ENCODE data around the gene ASB9.
"Not testable (repeated sequence)": the region's sequence is repeated elsewhere in the genome, so short reads cannot be mapped to it uniquely, and the experiment has no call there.

Gene ASB9

DNA sequence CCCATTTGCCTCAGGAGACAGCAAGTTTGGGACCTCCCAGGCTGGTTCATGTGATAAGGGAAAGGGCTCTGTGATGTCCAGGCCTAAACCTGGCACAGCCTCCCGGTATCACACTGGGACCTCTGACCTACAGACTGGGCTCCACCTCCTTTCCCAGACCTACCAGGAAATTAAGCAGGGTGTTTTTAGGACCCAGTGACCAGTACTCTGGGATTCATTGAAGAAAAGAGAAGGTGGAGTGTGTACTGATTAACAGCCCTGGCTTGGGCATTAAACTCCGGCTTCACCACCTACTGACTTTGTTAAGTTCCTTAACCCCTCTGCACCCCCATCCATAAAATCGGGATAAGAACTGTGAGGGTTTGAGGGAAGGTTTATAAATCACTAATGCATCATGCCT lies 28.6 kb downstream of the ASB9 start:
- no peak for DNase-seq (ENCODE audit: low spot score)

GRCh38 chrX:15240414-15240813 lies 29.5 kb downstream of the ASB9 start:
- no peak for DNase-seq (ENCODE audit: low spot score)

GRCh38 chrX:15236146-15236545 lies 33.7 kb downstream of the ASB9 start:
- no peak for DNase-seq (ENCODE audit: low spot score)

DNA sequence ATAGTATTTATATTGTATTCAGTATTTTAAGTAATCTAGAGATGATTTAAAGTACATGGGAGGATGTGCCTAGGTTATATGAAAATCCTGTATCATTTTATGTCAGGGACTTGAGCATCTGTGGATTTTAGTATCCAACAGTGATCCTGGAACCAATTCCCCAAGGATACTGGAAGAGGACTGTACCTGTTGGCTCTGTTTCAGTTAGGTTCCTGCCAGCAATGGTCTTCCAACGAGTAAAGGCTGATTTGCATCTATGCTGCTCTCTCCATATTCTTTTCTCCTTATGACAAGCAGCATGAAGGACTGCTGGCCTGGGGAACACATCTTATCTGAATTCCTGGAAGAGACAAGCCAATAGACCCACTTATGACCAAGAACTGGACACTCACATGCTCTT lies 34.9 kb downstream of the ASB9 start:
- DNase-seq (ENCODE audit: low spot score) = no peak

DNA sequence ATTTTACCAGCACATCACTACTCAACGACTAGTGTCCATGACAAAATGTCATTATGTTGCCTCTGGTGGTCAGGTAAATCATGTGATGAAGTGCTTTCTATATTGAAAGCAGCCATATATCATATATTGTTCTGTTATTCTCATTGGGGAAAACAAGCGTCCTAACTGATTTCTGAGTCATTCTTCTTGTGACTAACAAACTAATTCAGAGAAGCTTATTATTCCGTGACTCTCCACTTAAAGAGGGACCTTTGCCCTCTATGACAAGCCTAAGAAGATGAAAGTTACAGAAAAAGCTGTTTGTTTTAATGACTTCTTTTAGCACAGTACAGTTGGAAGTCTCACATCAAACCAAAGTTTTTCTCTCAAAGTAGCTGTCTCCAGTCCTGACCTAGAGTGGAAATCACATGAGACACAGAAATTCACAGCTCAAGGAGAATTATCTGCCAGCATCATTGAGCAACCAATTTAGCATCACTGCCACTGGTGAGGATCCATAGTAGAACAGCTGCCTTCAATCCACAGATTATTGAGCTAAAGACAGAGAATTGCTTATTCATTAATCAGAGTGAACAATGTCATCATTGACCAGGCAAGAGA lies 36.4 kb downstream of the ASB9 start:
- no peak for DNase-seq (ENCODE audit: low spot score)

GRCh38 chrX:15224747-15225146 lies 45.1 kb downstream of the ASB9 start:
- DNase-seq (ENCODE audit: low spot score) = no peak

GRCh38 chrX:15221321-15221720 lies 48.6 kb downstream of the ASB9 start:
- no peak for DNase-seq (ENCODE audit: low spot score)

- no peak for DNase-seq (ENCODE audit: low spot score)
These were observed 52.7 kb downstream of the ASB9 start for GRCh38 chrX:15217161-15217560.

DNA sequence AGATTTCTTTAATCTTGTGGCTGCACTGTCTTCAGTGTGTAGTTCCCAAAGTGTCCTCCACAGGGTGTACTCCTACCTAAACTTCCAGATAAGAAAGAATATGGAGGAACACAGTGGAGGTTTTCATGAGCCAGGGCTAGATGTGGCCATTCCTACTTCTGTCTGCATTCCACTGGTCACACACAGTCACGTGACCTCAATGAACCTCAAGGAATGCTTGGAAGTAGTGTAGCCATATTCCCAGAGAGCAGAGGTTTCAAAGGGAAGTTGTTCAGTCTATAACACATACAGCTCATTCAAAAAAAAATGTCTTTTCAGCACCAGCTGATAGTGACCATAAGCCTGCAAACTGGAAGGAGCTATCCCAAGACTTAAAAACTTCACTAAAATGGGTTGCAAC lies 53.6 kb downstream of the ASB9 start:
- DNase-seq (ENCODE audit: low spot score) = no peak

DNA sequence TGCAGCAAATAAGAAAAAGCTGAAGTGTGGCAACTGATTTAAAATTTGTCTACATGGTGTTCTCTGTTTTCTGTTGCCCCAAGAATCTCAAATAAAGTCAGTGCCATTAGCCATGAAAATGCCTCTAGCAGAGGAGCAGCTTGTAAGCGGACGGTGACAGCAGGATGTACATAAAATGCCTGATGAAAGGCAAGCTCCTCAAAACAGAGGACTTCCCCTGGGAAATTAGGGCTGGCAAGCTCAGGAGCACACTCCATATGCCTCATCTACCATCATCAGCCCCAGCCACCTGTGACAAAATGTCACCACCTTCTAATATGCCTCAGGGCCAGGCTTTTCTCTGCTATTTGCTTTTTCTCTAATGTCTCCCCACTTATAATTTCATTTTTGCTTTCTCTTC lies 54.5 kb downstream of the ASB9 start:
- DNase-seq (ENCODE audit: low spot score) = no peak

- no peak for DNase-seq (ENCODE audit: low spot score)
These were observed 55.3 kb downstream of the ASB9 start for GRCh38 chrX:15214588-15214987.

DNA sequence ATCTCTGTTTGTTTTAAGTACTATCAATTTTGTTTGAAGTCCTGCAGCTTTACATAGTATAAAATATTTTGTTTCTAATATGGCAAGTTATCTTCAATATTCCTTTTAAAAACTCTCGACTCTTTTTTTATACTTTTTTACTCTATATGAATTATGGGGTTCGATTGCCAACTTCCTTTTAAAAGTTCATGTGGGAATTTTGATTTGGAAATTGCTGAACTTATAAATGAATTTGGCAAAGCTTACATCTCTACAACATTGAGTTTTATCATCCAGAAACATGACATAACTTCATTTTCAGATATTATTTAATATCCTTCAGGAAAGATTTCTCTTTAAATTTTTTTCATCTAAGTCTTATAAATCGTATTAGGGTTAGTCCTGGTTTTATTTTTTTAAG lies 60.8 kb downstream of the ASB9 start:
- DNase-seq (ENCODE audit: low spot score) = no peak

GRCh38 chrX:15207994-15208393 lies 61.9 kb downstream of the ASB9 start:
- DNase-seq (ENCODE audit: low spot score) = no peak

GRCh38 chrX:15207384-15207783 lies 62.5 kb downstream of the ASB9 start:
- no peak for DNase-seq (ENCODE audit: low spot score)

DNA sequence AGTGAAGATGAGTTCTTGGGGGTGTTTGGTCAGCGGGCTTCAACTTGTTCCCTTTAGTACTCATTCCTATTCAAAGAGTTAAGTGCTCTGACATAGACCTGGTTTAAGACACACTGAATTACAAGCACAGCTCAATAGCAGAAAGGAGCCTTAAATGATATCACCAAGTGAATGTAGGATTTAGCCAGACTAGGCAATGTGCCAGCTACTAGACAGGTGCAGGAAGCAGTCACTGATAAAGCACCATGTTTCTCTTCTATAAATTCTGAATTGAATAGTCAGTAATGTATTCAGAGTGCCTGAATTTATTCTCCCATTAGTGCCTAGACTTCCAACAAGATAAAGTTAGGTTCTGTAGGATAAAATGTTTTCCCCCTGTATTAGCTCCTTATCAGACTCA lies 63.6 kb downstream of the ASB9 start:
- no peak for DNase-seq (ENCODE audit: low spot score)

- DNase-seq (ENCODE audit: low spot score) = no peak
These were observed 65.6 kb downstream of the ASB9 start for GRCh38 chrX:15204130-15204751.

- no peak for DNase-seq (ENCODE audit: low spot score)
These were observed 66.2 kb downstream of the ASB9 start for GRCh38 chrX:15203694-15204093.

DNA sequence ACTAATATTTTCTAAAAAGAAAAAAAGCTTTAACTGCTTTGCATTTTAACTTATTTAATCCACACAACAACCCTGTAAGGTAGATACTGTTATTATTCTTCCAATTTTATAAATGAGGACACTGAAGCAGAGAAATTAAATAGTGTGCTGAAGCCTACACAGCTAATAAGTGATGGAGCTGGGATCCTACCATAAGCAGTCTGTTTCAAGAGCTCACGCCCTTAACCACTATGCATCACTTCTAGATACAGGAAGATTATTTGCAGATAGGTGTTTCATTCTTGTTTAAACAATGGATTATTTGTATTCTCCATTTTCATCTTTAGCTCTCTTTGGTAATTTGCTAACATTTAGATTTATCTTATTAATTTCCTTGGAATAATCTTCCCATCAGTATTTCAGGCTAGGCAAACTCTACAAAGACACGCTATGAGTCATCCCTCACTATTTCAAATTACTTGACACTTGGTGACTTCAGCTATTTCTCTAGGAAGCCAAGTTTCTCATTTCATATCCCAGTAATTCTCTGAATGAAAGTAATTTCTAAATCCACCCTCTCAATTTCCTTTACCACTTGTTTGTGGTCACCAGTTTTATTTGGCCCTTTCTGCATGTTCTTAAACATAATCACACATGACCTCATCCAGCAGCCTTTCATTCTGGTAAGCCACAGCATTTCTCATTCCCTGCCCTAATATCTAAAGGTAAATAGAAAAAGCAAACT lies 67.3 kb downstream of the ASB9 start:
- peak; percentile 21 for DNase-seq (ENCODE audit: low spot score)

DNA sequence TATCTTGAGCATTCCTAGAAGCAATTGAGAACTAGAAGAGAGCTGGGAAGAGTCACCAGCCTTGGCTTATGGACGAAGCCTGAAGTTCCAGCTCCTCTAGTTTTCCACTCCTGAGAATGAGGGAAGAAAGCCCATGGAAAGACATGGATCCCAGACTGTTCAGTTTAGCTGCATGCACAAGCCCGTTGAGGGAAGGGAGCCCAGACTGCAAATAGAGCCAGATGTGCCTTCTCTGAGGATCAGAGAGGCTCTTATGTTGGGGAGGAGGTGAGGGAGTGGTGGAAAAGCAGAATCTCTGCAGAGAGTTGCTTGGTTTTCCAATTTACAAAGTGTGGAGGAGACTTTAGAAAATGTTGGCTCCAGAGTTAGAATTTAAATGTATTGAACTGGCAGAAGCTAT lies 69.0 kb downstream of the ASB9 start:
- DNase-seq (ENCODE audit: low spot score) = no peak

- DNase-seq (ENCODE audit: low spot score) = not testable (repeated sequence)
These were observed 71.2 kb downstream of the ASB9 start for GRCh38 chrX:15198608-15199202.

- DNase-seq (ENCODE audit: low spot score) = no peak
These were observed 75.7 kb downstream of the ASB9 start for GRCh38 chrX:15194146-15194545.
